T-helper 2 cell treated with Interferon-gamma antibody and Interleukin-4, amounts not matched to agents 5 μg/mL and 100 μg/mL, for 36 hours (primary cell): ENCODE data around the gene ZBTB7C.

Source experiments
- DNase-seq: peaks from one replicate; pipeline ENCODE4 v3.0.0; 2021; ENCODE audit warnings: low spot score
- H3K27ac Mint-ChIP-seq: one replicate; pipeline ENCODE4 v1.8.0; 2021; ENCODE audit warnings: mild to moderate bottlenecking, mixed read lengths
- H3K27me3 Mint-ChIP-seq: one replicate; pipeline ENCODE4 v1.8.0; 2021; ENCODE audit warnings: low read depth, mixed read lengths
- H3K36me3 Mint-ChIP-seq: one replicate; pipeline ENCODE4 v1.8.0; 2021; ENCODE audit warnings: low read depth, mixed read lengths
- H3K4me1 Mint-ChIP-seq: one replicate; pipeline ENCODE4 v1.8.0; 2021; ENCODE audit warnings: low read depth, mixed read lengths
- H3K4me3 Mint-ChIP-seq: one replicate; pipeline ENCODE4 v1.8.0; 2022; ENCODE audit warnings: mild to moderate bottlenecking, moderate library complexity, mixed read lengths
- H3K9me3 Mint-ChIP-seq: one replicate; pipeline ENCODE4 v1.8.0; 2021; ENCODE audit warnings: mixed read lengths

The ZBTB7C gene

DNA sequence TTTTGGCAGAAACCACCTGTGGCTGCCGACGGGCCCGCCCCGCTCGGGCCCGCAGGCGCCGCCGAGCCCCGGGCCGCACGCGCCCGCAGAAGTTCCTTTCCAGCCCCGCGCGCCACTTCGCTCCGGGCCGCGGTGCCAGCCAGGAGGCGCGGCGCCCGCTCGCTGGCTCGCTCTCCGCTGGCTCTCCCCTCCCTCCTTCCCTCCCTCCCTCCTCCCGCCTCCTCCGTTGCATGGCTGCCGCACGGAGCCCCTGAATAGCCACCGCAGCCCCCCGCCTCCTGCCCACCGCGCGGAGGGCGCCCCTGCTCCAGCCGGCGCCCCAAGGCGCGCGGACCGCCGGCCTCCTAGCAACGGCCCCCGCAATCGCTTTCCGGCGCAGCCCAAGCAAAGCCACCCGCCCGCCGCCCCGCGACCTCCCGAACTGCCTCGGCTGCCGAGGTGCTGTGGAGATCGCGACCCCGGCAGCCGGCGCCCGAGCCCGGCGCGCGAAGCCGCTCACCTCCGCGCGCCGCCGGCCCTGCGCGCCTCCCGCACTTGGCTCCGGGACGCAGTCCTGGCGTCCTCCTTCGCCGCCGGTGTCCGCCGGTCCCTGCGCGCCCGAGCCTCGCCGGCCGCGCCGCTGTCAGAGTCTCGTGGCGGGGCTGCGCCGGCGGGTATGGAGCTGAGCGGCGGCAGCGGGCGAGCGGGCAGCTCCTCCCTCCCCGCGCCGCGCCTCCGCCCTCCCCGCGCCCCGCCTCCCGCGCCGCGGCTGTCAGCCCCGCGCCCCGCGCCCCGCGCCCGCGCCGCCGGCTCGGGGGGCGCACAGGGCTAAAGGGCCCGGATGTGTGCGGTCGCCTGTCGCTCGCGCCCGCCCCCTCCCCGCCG lies at the start of gene ZBTB7C:
Gene ZBTB7C (minus strand): TSS at position 657 of the 864 bp plus-strand sequence.
- H3K4me1 Mint-ChIP-seq, result peaks cover 4% of the 10 kb centered on the region
- H3K27me3 Mint-ChIP-seq, result peaks cover 73% of the 10 kb centered on the region
- H3K4me3 Mint-ChIP-seq, result peak within 1 kb of the TSS; percentile 72
- peak; percentile 24 for DNase-seq
- H3K27ac Mint-ChIP-seq, result no peak within 1 kb of the TSS
- no peaks in the 10 kb centered on the region for H3K9me3 Mint-ChIP-seq
- no peaks in the 10 kb centered on the region for H3K36me3 Mint-ChIP-seq

DNA sequence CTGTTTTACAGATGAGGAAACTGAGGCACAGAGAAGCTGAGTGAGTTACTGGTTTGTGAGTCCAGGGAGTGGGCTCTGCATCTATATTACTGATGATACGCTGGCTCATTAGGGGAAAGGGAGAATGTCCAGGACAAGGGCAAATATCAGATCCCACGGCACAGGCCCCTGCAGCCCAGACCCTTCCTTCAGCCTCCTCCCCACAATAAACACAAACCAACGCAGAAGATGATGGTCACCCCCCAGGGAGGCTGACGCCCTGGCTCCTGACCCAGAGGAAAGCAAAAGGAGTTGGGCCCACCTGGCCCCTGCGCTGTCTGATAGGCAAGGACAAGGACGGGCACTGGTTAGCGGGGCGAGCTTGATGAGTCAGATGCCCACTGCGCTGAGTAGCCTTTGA lies 47.7 kb upstream of the ZBTB7C start:
- no peaks in the 10 kb centered on the region for H3K36me3 Mint-ChIP-seq
- no peaks in the 10 kb centered on the region for H3K9me3 Mint-ChIP-seq
- peaks cover 55% of the 10 kb centered on the region for H3K27me3 Mint-ChIP-seq
- H3K4me3 Mint-ChIP-seq, result no peak overlapping the region
- DNase-seq, result no peak
- H3K4me1 Mint-ChIP-seq, result peaks cover 16% of the 10 kb centered on the region
- H3K27ac Mint-ChIP-seq, result no peak overlapping the region

DNA sequence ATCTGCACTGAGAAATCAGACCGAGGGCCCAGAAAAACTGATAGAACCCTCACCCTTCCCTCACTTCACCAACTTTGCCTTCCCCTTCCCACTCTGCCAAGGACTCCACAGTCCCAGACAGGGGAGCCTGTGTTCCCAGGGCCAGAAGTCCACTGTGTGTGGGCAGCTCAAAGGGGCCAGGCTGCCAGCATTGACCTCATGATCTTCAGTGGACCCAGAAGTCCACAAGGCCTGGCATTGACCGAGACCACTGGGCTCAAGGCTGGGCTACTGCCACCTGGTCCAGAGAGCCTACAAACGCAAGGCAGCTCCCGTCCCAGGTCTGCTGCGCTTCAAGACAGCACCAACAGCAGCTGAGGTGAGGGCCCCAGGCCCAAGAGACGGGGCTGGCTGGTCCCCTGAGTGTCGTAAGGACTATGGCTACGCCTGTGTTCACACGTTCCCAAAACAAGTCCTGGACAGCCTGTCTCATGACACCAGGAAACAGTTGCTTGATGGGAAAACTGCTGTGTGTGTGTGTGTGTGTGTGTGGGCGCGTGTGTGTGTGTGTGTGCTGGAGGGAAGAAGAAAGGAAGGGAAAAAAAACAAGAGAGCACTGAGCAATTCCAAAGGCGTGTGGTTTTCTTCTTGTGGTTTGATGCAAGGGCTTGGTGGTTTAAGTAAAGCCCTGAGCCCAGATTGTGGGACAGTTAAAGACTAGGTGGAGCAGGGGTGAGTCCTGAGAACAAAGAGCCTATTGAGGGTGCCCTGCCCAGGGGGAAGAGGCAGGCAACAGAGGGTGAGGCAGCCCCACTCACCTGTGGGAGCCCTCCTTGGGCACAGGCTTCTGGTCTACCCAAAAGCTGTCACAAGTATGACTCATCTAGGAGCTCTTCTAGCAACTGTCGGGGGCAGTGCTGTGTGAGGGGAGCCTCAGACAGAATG lies 46.6 kb upstream of the ZBTB7C start:
- no peaks in the 10 kb centered on the region for H3K36me3 Mint-ChIP-seq
- H3K4me3 Mint-ChIP-seq, result no peak overlapping the region
- DNase-seq, result no peak
- H3K4me1 Mint-ChIP-seq, result peaks cover 16% of the 10 kb centered on the region
- H3K27me3 Mint-ChIP-seq, result peaks cover 53% of the 10 kb centered on the region
- H3K9me3 Mint-ChIP-seq, result no peaks in the 10 kb centered on the region
- no peak overlapping the region for H3K27ac Mint-ChIP-seq

DNA sequence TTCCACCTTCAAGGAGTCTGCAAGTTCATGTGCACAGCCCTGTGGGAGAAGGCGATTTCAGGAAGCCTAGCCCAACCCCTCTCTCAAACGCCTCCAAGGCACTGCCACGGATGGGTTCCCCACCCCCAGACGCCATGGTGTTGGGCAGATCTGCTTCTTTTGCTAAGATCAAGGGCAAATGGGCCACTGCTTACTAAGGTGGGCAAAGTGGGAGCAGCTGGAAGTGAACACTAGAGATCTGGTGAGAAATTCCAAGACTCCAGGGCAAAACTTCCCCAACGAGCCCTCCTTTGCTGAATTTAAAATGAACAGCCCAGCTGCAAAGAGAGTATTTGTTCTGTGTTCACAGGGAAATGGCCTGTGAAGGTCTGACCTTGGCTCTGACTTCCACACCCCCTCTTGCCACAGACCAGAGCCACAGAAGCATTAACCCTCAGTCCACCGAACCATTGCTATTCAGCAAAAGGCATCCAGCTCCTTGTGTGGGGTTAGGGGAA lies 45.1 kb upstream of the ZBTB7C start:
- Mint-ChIP-seq H3K4me3 (no peak overlapping the region), H3K27ac (no peak overlapping the region), H3K9me3 (no peaks in the 10 kb centered on the region), H3K4me1 (peaks cover 16% of the 10 kb centered on the region), H3K36me3 (no peaks in the 10 kb centered on the region), H3K27me3 (peaks cover 42% of the 10 kb centered on the region)
- DNase-seq, result no peak

DNA sequence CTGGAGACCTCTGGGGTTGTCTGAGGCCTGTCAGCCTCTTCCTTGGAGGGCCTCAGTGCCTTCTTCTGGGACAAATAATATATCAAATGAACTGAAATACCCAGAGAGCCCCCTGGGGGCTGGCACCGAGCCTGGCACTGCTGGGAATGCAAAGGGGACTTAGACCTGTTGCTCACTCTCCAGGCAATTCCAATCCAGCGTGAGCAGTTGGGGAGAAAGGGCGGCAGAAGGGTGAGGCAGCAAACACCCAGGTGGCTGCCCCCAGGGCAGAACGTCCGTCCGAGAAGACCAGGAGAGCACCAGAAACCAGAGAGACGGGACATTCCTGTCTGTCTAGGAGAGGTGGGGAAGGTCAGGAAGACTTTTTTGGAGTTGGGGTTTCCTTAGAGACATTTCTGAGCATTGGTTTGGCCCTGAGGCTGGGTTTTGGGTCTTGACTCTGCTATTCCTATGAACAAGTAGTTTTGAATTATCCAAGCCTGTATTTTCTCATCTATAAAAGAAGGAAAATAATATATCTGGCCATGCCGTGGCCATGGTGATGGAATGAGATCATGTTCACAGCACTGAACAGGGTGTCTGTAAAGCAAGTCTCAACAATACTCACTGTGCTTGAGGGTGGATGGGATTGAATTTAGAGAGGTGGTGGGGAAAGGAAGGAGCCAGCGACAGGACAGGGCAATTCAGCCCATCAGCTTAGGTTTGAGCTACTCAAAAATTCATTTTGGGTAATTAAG lies 44.3 kb upstream of the ZBTB7C start:
- no peak overlapping the region for H3K27ac Mint-ChIP-seq
- H3K4me3 Mint-ChIP-seq, result no peak overlapping the region
- no peaks in the 10 kb centered on the region for H3K9me3 Mint-ChIP-seq
- H3K4me1 Mint-ChIP-seq, result peaks cover 16% of the 10 kb centered on the region
- DNase-seq, result no peak
- no peaks in the 10 kb centered on the region for H3K36me3 Mint-ChIP-seq
- H3K27me3 Mint-ChIP-seq, result peaks cover 42% of the 10 kb centered on the region

DNA sequence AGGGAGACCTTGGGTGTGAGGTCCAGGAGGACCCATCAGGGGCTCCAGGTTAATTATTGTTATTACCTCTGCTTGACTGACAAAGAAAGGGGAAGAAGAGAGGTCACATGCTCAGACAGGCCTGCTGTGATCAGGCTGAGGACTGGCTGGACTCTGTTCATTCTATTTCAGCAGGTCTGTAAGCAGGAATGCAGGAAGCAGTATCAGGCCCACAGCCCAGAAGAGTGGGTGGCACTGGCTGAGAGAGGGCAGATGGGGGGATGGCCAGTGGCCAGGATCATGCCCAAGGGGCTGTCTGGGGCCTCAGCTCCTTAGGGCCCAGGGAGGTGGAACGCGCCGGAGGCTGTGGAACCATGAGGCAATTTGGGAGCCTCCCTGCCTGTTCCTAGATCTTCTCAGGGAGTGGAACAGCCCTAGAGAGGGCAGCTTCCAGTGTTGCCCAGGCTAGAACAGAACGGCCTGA lies 43.7 kb upstream of the ZBTB7C start:
- Mint-ChIP-seq H3K27ac (no peak overlapping the region), H3K4me1 (peaks cover 16% of the 10 kb centered on the region), H3K27me3 (peaks cover 43% of the 10 kb centered on the region), H3K9me3 (no peaks in the 10 kb centered on the region), H3K36me3 (no peaks in the 10 kb centered on the region), H3K4me3 (no peak overlapping the region)
- DNase-seq, result no peak

DNA sequence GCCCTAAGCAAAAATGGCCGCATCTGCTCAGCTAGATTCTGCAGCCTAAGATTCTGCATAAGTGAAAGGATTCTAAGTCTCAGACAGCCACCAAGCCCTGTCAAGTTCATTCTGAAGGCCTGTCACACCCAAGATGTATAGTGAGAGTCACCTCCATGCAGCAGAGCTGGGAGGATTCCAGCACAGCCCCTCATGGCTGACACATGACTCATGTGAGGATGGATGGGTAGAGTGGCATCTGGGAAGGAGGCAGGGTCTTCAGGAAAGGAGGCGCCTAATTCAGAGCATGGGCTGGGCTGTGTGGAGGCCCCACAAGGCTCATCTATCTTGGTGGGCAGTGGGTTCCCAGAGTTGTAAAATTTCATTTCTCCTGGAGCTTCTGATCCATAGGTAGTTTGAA lies 41.5 kb upstream of the ZBTB7C start:
- Mint-ChIP-seq H3K36me3 (no peaks in the 10 kb centered on the region), H3K4me1 (peaks cover 8% of the 10 kb centered on the region), H3K9me3 (no peaks in the 10 kb centered on the region), H3K27me3 (peaks cover 34% of the 10 kb centered on the region), H3K27ac (no peak overlapping the region), H3K4me3 (no peak overlapping the region)
- no peak for DNase-seq

DNA sequence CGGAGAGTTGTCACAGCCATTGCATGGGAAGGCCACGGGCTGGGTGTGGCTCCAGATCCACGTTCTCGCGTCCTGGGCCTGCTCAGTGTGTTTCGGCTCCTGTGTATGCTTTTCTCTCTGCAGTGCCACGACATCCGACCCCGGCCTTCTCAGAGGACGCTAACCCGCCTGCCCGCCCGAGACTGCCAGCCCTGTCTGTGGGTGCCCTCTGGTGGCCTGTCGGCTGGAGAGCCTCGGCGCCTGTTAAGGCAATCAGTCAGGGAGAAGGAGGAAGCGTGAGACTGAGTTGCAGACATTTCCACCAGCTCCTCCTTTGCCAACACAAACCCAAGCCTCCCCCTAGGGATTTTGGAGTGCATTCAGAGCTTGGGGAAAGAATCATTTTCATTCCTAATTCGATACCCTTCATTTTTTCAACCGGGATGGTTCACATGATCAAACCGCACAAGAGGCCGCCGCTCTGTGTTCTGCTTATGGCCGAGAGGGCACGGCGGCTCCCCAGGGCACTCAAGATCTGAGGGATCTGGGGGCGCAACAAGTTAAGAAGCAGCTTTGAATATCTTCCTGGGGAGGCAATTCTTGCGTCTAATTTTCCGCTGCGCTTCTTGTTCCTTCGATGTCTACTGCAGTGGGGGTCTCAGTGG lies 37.5 kb upstream of the ZBTB7C start:
- peak; percentile 51 for DNase-seq
- no peaks in the 10 kb centered on the region for H3K36me3 Mint-ChIP-seq
- no peak overlapping the region for H3K4me3 Mint-ChIP-seq
- H3K27ac Mint-ChIP-seq, result no peak overlapping the region
- H3K4me1 Mint-ChIP-seq, result peaks cover 2% of the 10 kb centered on the region
- H3K9me3 Mint-ChIP-seq, result no peaks in the 10 kb centered on the region
- H3K27me3 Mint-ChIP-seq, result peaks cover 34% of the 10 kb centered on the region

DNA sequence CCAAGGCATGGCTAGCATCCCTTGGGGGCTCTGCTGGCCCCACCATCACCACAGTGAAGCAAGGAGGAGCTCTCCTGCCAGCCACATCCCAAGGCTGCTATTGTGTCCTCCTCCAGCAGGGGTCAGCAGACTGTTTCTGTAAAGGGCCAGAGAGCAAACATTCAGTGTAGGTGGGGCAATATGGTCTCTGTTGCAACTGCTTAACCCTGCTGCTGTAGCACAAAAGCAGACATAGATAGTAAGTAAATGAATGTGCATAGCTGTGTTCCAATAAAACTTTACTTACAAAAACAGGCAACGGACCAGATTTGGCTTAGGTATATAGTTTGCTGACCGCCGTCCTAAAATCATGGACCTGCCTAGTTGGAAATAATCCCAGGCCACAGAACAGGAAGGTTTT lies 36.4 kb upstream of the ZBTB7C start:
- Mint-ChIP-seq H3K27me3 (peaks cover 41% of the 10 kb centered on the region), H3K4me3 (no peak overlapping the region), H3K36me3 (no peaks in the 10 kb centered on the region), H3K9me3 (no peaks in the 10 kb centered on the region), H3K4me1 (peaks cover 2% of the 10 kb centered on the region), H3K27ac (no peak overlapping the region)
- DNase-seq, result peak; percentile 49

DNA sequence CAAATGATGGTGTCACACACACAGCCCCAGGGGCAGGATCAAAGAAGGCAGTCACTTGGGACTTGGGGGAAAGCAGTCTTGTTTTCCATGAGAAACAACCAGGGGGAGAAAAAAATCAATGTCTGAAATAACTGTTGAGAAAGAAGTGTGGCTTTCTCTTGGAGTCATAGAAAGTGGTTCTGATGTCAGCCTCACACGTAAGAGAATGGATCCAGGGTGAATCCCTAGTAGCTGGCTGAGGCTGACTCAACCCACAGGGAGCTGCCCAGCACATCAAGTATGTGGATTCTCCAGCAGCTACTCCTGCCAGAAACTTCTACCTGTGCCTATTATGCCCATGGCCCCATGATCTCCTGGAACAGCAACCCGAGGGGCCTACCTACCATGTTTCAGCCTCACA lies 33.6 kb upstream of the ZBTB7C start:
- Mint-ChIP-seq H3K4me3 (no peak overlapping the region), H3K4me1 (peaks cover 2% of the 10 kb centered on the region), H3K9me3 (no peaks in the 10 kb centered on the region), H3K27ac (no peak overlapping the region), H3K27me3 (peaks cover 52% of the 10 kb centered on the region), H3K36me3 (no peaks in the 10 kb centered on the region)
- DNase-seq, result no peak

DNA sequence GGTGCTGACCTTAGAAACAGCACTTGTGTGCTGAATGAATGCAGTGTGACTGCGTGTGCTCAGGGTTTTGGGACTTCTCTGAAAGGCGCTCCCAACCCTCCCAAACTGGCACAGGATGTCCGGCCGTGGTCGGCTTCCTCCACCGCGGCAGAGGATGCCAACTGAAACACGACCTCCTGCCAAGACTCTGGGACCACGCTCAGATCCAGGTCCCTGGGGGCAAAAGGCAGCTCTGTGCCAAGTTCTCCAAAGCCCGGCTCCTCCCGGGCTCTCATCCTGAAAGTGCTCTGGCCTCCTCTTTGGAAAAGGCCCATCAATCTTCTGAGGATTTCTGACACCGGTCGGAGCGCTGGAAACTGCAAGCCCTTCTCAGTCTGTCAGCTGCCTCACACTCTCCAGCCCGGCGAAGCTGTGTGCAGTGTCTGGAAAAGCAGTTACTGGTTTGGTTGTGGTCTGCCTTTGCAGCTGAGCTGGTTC lies 32.3 kb upstream of the ZBTB7C start:
- Mint-ChIP-seq H3K36me3 (no peaks in the 10 kb centered on the region), H3K27me3 (peaks cover 55% of the 10 kb centered on the region), H3K4me1 (peaks cover 2% of the 10 kb centered on the region), H3K9me3 (no peaks in the 10 kb centered on the region), H3K27ac (no peak overlapping the region), H3K4me3 (no peak overlapping the region)
- DNase-seq, result no peak

DNA sequence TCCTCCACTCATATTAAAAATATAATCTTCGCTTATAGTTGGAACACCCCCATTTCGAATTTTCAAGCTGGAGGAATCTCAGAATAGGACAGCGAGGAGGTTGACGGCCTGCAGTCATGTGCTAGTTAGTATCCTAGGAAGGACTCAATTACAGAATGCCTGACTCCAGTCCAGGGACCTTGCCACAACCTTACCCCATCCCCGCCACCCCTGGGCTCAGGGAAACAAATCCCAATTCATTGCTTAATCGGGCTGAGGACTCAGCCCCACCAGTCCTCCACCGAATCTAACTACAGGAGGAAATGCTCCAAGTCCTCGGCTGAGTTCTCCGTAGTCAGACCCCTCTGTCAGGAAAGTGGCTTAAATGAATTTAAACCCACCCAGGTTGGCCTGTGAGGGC lies 31.7 kb upstream of the ZBTB7C start:
- H3K27ac Mint-ChIP-seq, result no peak overlapping the region
- H3K36me3 Mint-ChIP-seq, result no peaks in the 10 kb centered on the region
- H3K4me3 Mint-ChIP-seq, result no peak overlapping the region
- peaks cover 2% of the 10 kb centered on the region for H3K4me1 Mint-ChIP-seq
- peaks cover 60% of the 10 kb centered on the region for H3K27me3 Mint-ChIP-seq
- no peaks in the 10 kb centered on the region for H3K9me3 Mint-ChIP-seq
- DNase-seq, result no peak

DNA sequence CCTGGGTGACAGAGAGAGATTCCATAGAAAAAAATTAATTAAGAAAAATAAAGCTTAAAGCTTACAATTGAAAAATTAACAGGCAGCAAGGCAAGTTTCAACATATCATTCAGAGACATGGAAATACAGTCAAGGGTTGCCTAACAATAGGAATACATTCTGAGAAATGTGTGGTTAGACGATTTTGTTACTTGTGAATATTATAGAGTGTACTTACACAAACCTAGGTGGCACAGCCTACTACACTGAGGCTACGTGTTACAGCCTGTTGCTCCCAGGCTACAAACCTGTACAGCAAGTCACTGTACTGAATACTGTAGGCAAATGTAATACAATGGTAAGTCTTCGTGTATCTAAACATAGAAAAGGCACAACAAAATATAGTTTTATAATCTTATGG lies 27.7 kb upstream of the ZBTB7C start:
- H3K9me3 Mint-ChIP-seq, result no peaks in the 10 kb centered on the region

More for the DNA sequence above, 27.7 kb upstream of the ZBTB7C start:
- H3K4me1 Mint-ChIP-seq, result no peaks in the 10 kb centered on the region
- no peak for DNase-seq
- no peak overlapping the region for H3K4me3 Mint-ChIP-seq
- H3K27me3 Mint-ChIP-seq, result peaks cover 48% of the 10 kb centered on the region
- H3K36me3 Mint-ChIP-seq, result no peaks in the 10 kb centered on the region
- H3K27ac Mint-ChIP-seq, result no peak overlapping the region
